Activated T-cell treated with anti-CD3 and anti-CD28 coated beads for 4 hours (primary cell): ENCODE results near the gene PBX4.
A peak's percentile ranks its signal among the peaks of the same experiment; 100 is the strongest.

ENCODE experiments used
- DNase-seq: peaks from one replicate; pipeline ENCODE4 v3.0.0-alpha.2; 2020

PBX4 gene

DNA sequence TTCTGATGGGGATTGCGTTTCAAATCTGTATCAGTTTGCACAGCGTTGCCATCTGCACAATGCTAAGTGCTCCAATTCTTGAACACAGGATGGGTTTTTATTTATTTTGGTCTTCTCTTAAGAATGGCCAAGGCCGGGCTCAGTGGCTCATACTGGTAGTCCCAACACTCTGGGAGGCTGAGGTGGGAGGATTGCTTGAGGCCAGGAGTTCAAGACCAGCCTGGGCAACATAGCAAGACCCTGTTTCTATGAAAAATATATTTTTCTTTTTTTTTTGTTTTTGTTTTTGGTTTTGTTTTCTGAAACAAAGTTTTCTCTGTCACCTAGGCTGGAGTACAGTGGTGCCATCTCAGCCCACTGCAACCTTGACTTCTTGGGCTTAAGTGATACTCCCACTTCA lies 95.3 kb downstream of the PBX4 start:
- no peak for DNase-seq

DNA sequence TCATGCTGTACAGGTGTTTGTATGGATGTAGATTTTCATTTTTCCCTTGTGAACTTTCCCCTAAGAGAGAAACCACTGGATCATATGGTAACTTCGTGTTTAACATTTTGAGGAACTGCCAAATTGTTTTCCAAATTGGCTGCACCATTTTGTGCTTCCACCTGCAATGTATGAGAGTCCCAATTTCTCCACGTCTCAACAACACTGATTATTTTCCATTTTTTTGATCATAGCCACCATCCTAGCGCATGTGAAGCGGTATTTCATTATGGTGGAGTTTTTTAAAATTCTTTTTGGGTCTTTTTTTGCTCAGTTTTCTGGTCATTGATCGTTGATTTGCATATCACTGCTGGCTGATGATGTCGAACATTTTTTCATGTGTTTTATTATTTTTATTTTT lies 97.5 kb downstream of the PBX4 start:
- DNase-seq = no peak

DNA sequence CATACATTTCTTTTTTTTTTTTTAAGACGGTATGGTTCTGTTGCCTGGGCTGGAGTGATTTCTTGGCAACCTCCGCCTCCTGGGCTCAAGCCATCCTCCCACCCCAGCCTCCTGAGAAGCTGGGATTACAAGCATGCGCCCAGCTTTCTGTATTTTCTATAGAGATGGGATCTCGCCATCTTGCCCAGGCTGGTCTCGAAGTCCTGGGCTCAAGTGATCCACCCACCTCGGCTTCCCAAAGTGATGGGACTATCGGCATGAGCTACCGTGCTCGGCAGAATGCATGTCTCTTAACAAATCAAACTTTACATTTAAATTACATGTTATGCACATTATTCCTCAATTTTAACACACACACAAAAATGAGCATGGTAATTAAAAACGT lies 101.3 kb downstream of the PBX4 start:
- DNase-seq = no peak

DNA sequence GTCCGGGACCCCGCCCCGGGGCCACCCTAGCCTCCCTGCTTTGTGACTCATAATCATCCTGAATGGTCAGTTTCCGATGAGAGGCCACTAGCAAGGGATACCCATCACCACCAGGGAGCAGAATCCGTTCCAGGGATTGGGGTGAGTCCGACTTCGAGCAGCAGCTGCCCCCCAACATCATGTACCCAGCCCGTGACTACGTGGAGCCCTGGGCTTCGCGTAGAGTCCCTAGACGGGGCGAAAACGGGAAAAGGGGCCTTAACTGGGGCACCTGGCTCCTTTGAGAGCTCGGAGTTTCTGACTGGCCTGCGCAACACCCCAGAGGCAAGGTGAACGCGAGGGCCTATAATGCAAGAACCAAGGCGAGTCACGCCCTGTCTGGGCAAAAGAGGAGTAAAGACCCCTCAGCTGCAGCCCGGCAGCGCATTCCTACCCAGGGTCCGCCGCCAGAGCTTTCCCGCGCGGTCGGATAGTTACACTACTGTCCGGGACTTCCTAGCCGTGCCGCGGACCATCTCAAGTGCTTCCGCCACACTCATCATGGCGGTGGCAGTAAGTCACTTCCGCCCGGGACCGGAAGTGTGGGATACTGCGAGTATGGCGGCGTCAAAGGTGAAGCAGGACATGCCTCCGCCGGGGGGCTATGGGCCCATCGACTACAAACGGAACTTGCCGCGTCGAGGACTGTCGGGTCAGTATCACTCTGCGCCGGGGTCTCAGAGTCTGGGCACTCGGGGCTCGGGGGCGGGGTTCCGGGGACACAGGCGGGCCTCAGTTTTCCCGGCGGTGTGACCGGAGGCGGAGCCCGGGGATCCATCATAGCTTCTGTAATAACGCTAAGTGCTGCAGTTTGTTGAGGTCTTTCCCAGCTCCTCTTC lies 102.6 kb downstream of the PBX4 start, which contains the start of gene NDUFA13:
TSS of gene NDUFA13 (plus strand) at position 584 of the 878 bp plus-strand sequence. CDS start at position 598, 14 bp downstream.
- DNase-seq = peak; percentile 95

DNA sequence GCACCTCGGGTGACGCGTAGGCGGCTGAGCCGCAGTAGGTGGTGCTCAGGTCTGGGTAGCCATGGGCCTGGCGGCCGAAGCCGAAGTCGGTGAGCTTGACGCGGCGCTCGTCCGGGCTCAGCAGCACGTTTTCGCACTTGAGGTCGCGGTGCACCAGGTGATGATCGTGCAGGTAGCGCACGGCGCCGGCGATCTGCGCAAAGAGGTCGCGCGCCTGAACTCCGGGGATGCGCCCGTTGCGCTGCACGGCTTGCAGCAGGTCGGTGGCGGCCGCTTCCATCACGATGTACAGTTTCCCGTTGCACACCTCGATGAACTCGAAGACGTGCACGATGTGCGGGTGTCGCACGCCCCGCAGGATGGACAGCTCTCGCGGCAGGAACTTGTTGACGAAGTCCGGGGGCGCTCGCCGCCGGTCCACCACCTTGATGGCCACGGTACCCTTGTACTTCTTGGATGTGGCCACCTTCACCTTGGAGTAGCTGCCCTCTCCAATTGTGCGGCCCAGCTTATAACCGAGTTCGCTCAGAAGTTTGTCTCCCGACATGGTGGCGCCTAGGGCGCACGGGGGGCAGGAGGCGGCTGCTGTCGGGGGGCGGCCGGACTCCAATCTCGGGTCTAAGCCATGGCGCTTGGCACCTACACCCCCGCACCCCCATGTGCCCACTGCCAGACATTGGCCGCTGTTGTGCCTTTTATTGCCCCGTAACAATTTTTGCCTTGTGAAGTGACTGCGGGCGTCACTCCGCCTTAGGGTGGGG lies 103.4 kb downstream of the PBX4 start, which contains the start of gene TSSK6:
TSS of gene TSSK6 (minus strand) at position 668 of the 761 bp plus-strand sequence. CDS start at position 547, 121 bp downstream.
- DNase-seq = no peak

DNA sequence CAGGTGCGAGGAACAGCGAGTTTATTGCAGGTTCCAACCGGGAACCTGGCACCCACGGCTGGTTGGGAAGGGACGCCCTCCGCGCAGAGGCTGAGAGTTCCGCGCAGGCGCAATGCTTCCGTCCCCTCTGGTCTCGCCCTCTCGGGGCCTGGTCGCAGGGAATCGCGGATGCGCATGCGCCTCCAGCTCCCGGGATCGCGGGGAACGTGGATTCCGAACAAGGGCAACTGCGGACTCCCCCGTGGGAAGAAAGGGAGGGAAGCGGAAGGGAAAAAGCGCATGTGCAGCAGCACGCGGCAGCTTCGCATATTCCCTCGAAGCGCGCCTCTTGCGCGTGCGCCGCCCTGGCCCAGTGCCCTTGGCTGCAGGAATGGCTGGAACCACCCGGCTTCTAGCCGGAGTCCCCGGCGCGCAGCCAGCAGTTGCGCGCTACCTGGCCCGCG lies 104.3 kb downstream of the PBX4 start:
- DNase-seq = no peak

DNA sequence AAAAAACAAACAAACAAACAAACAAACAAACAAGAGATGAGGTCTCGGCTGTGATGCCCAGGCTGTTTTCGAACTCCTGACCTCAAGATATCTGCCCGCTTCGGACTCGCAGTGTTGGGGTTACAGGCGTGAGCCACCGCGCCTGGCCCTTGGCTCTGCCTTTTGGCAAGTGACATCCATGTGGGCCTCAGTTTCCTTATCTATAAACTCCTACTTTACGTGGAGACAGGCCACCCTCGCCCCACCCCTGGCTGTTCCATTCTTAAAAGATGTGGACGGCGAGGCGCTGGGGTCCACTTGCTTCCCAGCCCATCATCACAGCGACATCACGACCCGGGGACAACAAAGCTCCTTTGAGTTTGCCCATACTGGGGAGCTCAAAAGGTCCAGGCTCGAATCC lies 104.8 kb downstream of the PBX4 start:
- no peak for DNase-seq
